HepG2 (cell line): ENCODE data around the gene MTX1. TPM values are rescaled to one million over a fixed set of nuclear protein-coding genes. Genes with fewer than 3 reads are reported as not detected.

Experiments used
- CCDC6 ChIP-seq: sonication (generic); formaldehyde crosslinking; IDR thresholded peaks from 2 replicates; pipeline ENCODE4 v1.8.1; 2022; ENCODE audit warnings: mild to moderate bottlenecking, missing genetic modification reagents, moderate library complexity
- GABPB1 ChIP-seq: IDR thresholded peaks from 2 replicates; pipeline ENCODE4 v1.6.1; 2016; ENCODE audit warnings: mild to moderate bottlenecking, missing genetic modification reagents, moderate library complexity, missing compliant biosample characterization
- MAFF ChIP-seq: IDR thresholded peaks from 2 replicates; pipeline ENCODE4 v1.6.1; 2011; ENCODE audit warnings: low read depth, low read length, improper control_type of control experiment
- MAZ ChIP-seq, 2 experiments: sonication (generic) in 1 of 2; formaldehyde crosslinking in 1 of 2; IDR thresholded peaks; 2 replicates each; pipeline versions ENCODE4 v1.5.0 to v1.6.1; 2012 to 2020; ENCODE audit warnings: low read depth in 2 of 2, mild to moderate bottlenecking in 2 of 2, borderline replicate concordance in 1 of 2, improper control_type of control experiment in 1 of 2, low read length in 1 of 2, missing genetic modification reagents in 1 of 2, moderate library complexity in 1 of 2
- MED1 ChIP-seq: sonication (generic); formaldehyde crosslinking; IDR thresholded peaks from 2 replicates; pipeline ENCODE4 v1.4.0; 2020; ENCODE audit warnings: missing genetic modification reagents
- MYNN ChIP-seq: sonication (generic); formaldehyde crosslinking; IDR thresholded peaks from 2 replicates; pipeline ENCODE4 v1.4.0; 2020; ENCODE audit warnings: mild to moderate bottlenecking, low read depth, missing genetic modification reagents
- SMC3 ChIP-seq: IDR thresholded peaks from 2 replicates; pipeline ENCODE4 v1.6.1; 2011; ENCODE audit warnings: low read length, improper control_type of control experiment
- TAF15 ChIP-seq: fragments of 200-400 bp; formaldehyde crosslinking; IDR thresholded peaks from one replicate; pipeline ENCODE4 v1.6.1; 2018; ENCODE audit warnings: mild to moderate bottlenecking, low read depth, low read length; ENCODE audit not compliant: poor library complexity, severe bottlenecking
- TCF12 ChIP-seq, 2 experiments: fragments of 450-650 bp in 1 of 2; sonication (generic) in 1 of 2; formaldehyde crosslinking in 1 of 2; IDR thresholded peaks; 2 replicates each; pipeline versions ENCODE4 v1.6.1 to v1.8.0; 2017 to 2022; ENCODE audit warnings: antibody characterized with exemption in 1 of 2, mild to moderate bottlenecking in 1 of 2, missing genetic modification reagents in 1 of 2, moderate library complexity in 1 of 2
- TEAD3 ChIP-seq: optimal IDR thresholded peaks from 2 replicates; pipeline ENCODE3; 2016; ENCODE audit warnings: borderline replicate concordance
- ZKSCAN1 ChIP-seq: fragments of 150-350 bp; IDR thresholded peaks from 2 replicates; pipeline ENCODE4 v1.6.1; 2014; ENCODE audit warnings: low read length
- ZNF274 ChIP-seq: sonication (generic); formaldehyde crosslinking; IDR thresholded peaks from 2 replicates; pipeline ENCODE4 v1.5.1; 2020; ENCODE audit warnings: mild to moderate bottlenecking, missing genetic modification reagents
- ZNF7 ChIP-seq: IDR thresholded peaks from 2 replicates; pipeline ENCODE4 v1.6.1; 2016; ENCODE audit warnings: missing biosample characterization, missing genetic modification reagents
- ZNF709 ChIP-seq: sonication (generic); formaldehyde crosslinking; IDR thresholded peaks from 2 replicates; pipeline ENCODE4 v1.5.0; 2020; ENCODE audit warnings: mild to moderate bottlenecking, missing genetic modification reagents
- ZSCAN9 ChIP-seq: IDR thresholded peaks from 2 replicates; pipeline ENCODE4 v1.6.1; 2016; ENCODE audit warnings: borderline replicate concordance
- polyA plus RNA-seq, 8 experiments: library from polyadenylated mRNA; depleted of rRNA in 3 of 8; stranded (reverse) in 7 of 8; unstranded in 1 of 8; fragments of >200 nt; fragmentation: Illumina TruSeq in 4 of 8; extraction: Trizol in 4 of 8; gene quantifications; 2 replicates each; pipeline versions ENCODE4 v1.2.1 to v1.2.3, GENCODE V29; 2011 to 2016; ENCODE audit warnings: low read depth in 4 of 8, missing spikeins in 1 of 8, mixed read lengths in 1 of 8; ENCODE audit not compliant: insufficient read depth in 1 of 8
- total RNA-seq, 5 experiments: library from RNA; depleted of rRNA; stranded (reverse); fragments of >200 nt; fragmentation: Illumina TruSeq; extraction: Trizol; gene quantifications; 2 replicates each; pipeline ENCODE4 v1.2.3, GENCODE V29; 2016; ENCODE audit warnings: low read depth in 1 of 5
- TF ChIP-seq, protein P1 (sequence below): sonication (generic); formaldehyde crosslinking; IDR thresholded peaks from 2 replicates; pipeline ENCODE4 v1.4.0; 2020; ENCODE audit warnings: missing genetic modification reagents, borderline replicate concordance
- TF ChIP-seq, protein P2 (sequence below): sonication (generic); formaldehyde crosslinking; IDR thresholded peaks from 2 replicates; pipeline ENCODE4 v1.5.0; 2020; ENCODE audit warnings: mild to moderate bottlenecking, missing genetic modification reagents, moderate library complexity
- TF ChIP-seq, protein P3 (sequence below): sonication (generic); formaldehyde crosslinking; IDR thresholded peaks from 2 replicates; pipeline ENCODE4 v1.5.1; 2020; ENCODE audit warnings: missing genetic modification reagents, mild to moderate bottlenecking, borderline replicate concordance
- TF ChIP-seq, protein P4 (sequence below): sonication (generic); formaldehyde crosslinking; IDR thresholded peaks from 2 replicates; pipeline ENCODE4 v1.4.0; 2020; ENCODE audit warnings: missing genetic modification reagents

Gene MTX1
- total and polyA plus RNA-seq, 2 of the 13 experiments (the other 11 are each of a cell fraction or from before 2014, with no cell fraction given) = 64.5 to 72.6 TPM

DNA sequence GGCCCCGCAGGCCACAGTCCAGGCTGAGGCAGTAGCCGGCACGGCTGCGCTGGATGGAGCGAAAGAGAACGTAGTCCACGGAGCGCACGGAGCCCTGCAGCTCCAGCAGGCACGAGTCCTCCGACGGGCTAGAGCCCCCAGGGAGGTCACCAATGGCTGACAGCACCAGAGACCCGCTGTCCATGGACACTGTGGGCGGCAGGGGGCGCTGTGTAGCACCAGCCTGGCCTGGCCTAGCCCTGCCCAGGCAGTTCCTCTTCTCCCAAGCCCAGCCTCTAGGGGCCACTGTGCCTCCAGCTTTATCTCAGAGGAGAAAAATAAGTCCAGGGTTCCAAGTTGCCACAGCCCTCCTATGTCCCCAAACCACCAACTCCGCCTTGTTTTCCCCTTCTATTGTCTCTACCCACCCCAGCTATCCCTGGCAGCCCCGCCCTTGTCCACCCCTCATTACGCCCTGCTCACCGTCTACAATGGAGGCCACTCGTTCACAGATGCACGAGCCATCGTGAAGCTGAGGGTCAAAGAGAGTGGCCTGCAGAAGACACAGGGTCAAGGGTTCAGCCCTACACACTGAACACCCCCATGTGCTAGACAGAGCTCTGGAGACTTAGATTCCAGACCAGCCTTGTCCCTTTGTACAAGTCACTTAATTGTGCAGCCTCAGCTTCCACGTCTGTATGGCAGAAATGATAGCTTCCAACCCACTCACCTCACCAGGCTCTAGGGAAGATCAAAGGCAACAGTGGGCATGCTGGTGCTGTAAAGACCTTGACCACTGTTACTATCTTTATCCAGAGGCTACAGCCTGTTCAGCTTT lies 42.3 kb downstream of the MTX1 start (continued):
- no peak for TF ChIP-seq TCF12 (IDR thresholded peaks at IDR 0.05)
- TF ChIP-seq TCF12 (CRISPR knock-in tag; IDR thresholded peaks at IDR 0.05) = peak; percentile 41; the same call in 1 of the 2 replicates
- peak; percentile 5; the same call in 1 of the 2 replicates for TF ChIP-seq MAFF
- peak; percentile 72 for TF ChIP-seq GABPB1 (CRISPR knock-in tag)
- peak; percentile 22 for TF ChIP-seq TEAD3 (CRISPR knock-in tag)
- peak; percentile 43; the same call in 1 of the 2 replicates for TF ChIP-seq ZKSCAN1
- TF ChIP-seq CCDC6 (CRISPR knock-in tag) = peak; percentile 49; the same call in 1 of the 2 replicates
- TF ChIP-seq ZNF709 (CRISPR knock-in tag) = no peak; the same call in 1 of the 2 replicates
- TF ChIP-seq ZSCAN9 (CRISPR knock-in tag) = 0 out of 2 replicates have a peak, but pooled peaks have one; percentile 25
- TF ChIP-seq, protein P1, sequence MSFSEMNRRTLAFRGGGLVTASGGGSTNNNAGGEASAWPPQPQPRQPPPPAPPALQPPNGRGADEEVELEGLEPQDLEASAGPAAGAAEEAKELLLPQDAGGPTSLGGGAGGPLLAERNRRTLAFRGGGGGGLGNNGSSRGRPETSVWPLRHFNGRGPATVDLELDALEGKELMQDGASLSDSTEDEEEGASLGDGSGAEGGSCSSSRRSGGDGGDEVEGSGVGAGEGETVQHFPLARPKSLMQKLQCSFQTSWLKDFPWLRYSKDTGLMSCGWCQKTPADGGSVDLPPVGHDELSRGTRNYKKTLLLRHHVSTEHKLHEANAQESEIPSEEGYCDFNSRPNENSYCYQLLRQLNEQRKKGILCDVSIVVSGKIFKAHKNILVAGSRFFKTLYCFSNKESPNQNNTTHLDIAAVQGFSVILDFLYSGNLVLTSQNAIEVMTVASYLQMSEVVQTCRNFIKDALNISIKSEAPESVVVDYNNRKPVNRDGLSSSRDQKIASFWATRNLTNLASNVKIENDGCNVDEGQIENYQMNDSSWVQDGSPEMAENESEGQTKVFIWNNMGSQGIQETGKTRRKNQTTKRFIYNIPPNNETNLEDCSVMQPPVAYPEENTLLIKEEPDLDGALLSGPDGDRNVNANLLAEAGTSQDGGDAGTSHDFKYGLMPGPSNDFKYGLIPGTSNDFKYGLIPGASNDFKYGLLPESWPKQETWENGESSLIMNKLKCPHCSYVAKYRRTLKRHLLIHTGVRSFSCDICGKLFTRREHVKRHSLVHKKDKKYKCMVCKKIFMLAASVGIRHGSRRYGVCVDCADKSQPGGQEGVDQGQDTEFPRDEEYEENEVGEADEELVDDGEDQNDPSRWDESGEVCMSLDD (CRISPR knock-in tag) = 0 out of 2 replicates have a peak, but pooled peaks have one; percentile 41
- peak; percentile 40 for TF ChIP-seq MED1
- TF ChIP-seq, protein P2, sequence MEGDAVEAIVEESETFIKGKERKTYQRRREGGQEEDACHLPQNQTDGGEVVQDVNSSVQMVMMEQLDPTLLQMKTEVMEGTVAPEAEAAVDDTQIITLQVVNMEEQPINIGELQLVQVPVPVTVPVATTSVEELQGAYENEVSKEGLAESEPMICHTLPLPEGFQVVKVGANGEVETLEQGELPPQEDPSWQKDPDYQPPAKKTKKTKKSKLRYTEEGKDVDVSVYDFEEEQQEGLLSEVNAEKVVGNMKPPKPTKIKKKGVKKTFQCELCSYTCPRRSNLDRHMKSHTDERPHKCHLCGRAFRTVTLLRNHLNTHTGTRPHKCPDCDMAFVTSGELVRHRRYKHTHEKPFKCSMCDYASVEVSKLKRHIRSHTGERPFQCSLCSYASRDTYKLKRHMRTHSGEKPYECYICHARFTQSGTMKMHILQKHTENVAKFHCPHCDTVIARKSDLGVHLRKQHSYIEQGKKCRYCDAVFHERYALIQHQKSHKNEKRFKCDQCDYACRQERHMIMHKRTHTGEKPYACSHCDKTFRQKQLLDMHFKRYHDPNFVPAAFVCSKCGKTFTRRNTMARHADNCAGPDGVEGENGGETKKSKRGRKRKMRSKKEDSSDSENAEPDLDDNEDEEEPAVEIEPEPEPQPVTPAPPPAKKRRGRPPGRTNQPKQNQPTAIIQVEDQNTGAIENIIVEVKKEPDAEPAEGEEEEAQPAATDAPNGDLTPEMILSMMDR (CRISPR knock-in tag) = peak; percentile 99
- TF ChIP-seq, protein P3, sequence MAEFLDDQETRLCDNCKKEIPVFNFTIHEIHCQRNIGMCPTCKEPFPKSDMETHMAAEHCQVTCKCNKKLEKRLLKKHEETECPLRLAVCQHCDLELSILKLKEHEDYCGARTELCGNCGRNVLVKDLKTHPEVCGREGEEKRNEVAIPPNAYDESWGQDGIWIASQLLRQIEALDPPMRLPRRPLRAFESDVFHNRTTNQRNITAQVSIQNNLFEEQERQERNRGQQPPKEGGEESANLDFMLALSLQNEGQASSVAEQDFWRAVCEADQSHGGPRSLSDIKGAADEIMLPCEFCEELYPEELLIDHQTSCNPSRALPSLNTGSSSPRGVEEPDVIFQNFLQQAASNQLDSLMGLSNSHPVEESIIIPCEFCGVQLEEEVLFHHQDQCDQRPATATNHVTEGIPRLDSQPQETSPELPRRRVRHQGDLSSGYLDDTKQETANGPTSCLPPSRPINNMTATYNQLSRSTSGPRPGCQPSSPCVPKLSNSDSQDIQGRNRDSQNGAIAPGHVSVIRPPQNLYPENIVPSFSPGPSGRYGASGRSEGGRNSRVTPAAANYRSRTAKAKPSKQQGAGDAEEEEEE = no peak
- TF ChIP-seq ZNF7 (CRISPR knock-in tag) = no peak
- peak; percentile 51; the same call in 1 of the 2 replicates for TF ChIP-seq ZNF274 (CRISPR knock-in tag)
- TF ChIP-seq TAF15 = peak; percentile 48
- TF ChIP-seq SMC3 = peak; percentile 76
- TF ChIP-seq MYNN (CRISPR knock-in tag) = 0 out of 2 replicates have a peak, but pooled peaks have one; percentile 21
- peak; percentile 38; the same call in 1 of the 2 replicates for TF ChIP-seq MAZ (IDR thresholded peaks at IDR 0.05; ENCODE audit: borderline replicate concordance, low read depth, low read length)
- peak; percentile 41; the same call in 1 of the 2 replicates for TF ChIP-seq MAZ (CRISPR knock-in tag; IDR thresholded peaks at IDR 0.05; ENCODE audit: low read depth)
- TF ChIP-seq, protein P4, sequence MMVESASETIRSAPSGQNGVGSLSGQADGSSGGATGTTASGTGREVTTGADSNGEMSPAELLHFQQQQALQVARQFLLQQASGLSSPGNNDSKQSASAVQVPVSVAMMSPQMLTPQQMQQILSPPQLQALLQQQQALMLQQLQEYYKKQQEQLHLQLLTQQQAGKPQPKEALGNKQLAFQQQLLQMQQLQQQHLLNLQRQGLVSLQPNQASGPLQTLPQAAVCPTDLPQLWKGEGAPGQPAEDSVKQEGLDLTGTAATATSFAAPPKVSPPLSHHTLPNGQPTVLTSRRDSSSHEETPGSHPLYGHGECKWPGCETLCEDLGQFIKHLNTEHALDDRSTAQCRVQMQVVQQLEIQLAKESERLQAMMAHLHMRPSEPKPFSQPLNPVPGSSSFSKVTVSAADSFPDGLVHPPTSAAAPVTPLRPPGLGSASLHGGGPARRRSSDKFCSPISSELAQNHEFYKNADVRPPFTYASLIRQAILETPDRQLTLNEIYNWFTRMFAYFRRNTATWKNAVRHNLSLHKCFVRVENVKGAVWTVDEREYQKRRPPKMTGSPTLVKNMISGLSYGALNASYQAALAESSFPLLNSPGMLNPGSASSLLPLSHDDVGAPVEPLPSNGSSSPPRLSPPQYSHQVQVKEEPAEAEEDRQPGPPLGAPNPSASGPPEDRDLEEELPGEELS (CRISPR knock-in tag) = peak; percentile 50
